Calu3 (cell line): ENCODE measurements around the gene OR10V1. TPM values are rescaled to one million over a fixed set of nuclear protein-coding genes. Genes with fewer than 3 reads are reported as not detected.
"Not testable (repeated sequence)": the region's sequence is repeated elsewhere in the genome, so short reads cannot be mapped to it uniquely, and the experiment has no call there.

Experiments
- BruUV-seq: library from RNA; stranded (reverse); fragments of 400-500 nt; replicated peaks from 2 replicates; lab custom pipeline; 2021; lab: Mats Ljungman, UMichigan
- CTCF ChIA-PET: fragments of 300-600 bp; sonication (Branson Sonifier 250); formaldehyde crosslinking; loops from one replicate; lab custom pipeline; 2022; ENCODE audit warnings: antibody characterized with exemption; lab: Charles Lee
- DNase-seq: peaks from one replicate; pipeline ENCODE4 v3.0.0; 2022
- H3K27ac Mint-ChIP-seq: one replicate; pipeline ENCODE4 v1.8.0; 2022; ENCODE audit warnings: mixed read lengths; ENCODE audit not compliant: unreplicated experiment
- H3K27me3 Mint-ChIP-seq: one replicate; pipeline ENCODE4 v1.8.0; 2022; ENCODE audit warnings: mixed read lengths; ENCODE audit not compliant: unreplicated experiment
- H3K36me3 Mint-ChIP-seq: one replicate; pipeline ENCODE4 v1.8.0; 2022; ENCODE audit warnings: mild to moderate bottlenecking, moderate library complexity, mixed read lengths; ENCODE audit not compliant: insufficient read depth, unreplicated experiment
- H3K4me1 Mint-ChIP-seq: one replicate; pipeline ENCODE4 v1.8.0; 2022; ENCODE audit warnings: mild to moderate bottlenecking, low read depth, mixed read lengths; ENCODE audit not compliant: unreplicated experiment
- H3K4me3 Mint-ChIP-seq: one replicate; pipeline ENCODE4 v1.8.0; 2022; ENCODE audit warnings: mild to moderate bottlenecking, low read depth, moderate library complexity, mixed read lengths; ENCODE audit not compliant: unreplicated experiment
- H3K9me3 Mint-ChIP-seq: one replicate; pipeline ENCODE4 v1.8.0; 2022; ENCODE audit warnings: low read depth, mixed read lengths; ENCODE audit not compliant: unreplicated experiment
- CTCF ChIP-seq: fragments of 200-600 bp; IDR thresholded peaks from one replicate; pipeline ENCODE4 v1.8.0; 2022; ENCODE audit warnings: antibody characterized with exemption; ENCODE audit not compliant: unreplicated experiment
- intact Hi-C: fragments of 100-400 bp; cut with micrococcal nuclease; formaldehyde crosslinking; loops from one replicate; pipeline ENCODE4 v1.10.0; 2022; ENCODE audit not compliant: unreplicated experiment
- total RNA-seq: library from RNA; stranded (reverse); gene quantifications from 2 replicates; pipeline ENCODE4 v1.2.3, GENCODE V29; 2022

OR10V1 gene
- total RNA-seq, 1 experiment from 2014 or later = not detected

- no peak overlapping the region for H3K4me3 Mint-ChIP-seq
- DNase-seq = no peak
- no peaks in the 10 kb centered on the region for H3K36me3 Mint-ChIP-seq
- H3K4me1 Mint-ChIP-seq = peaks cover 20% of the 10 kb centered on the region
- no peaks in the 10 kb centered on the region for H3K27me3 Mint-ChIP-seq
- BruUV-seq = no TSS peak
- intact Hi-C loops = no loop called here
- H3K9me3 Mint-ChIP-seq = no peaks in the 10 kb centered on the region
- TF ChIP-seq CTCF = no peak
- CTCF ChIA-PET = no interaction called here
- no peak overlapping the region for H3K27ac Mint-ChIP-seq
Measured at GRCh38 chr11:59705294-59705693, 8.4 kb downstream of the OR10V1 start.

- DNase-seq, intact Hi-C loops, H3K4me3 Mint-ChIP-seq, H3K36me3 Mint-ChIP-seq, H3K27me3 Mint-ChIP-seq, H3K27ac Mint-ChIP-seq, H3K9me3 Mint-ChIP-seq, BruUV-seq, CTCF ChIA-PET: not testable (repeated sequence)
- H3K4me1 Mint-ChIP-seq = peaks cover 20% of the 10 kb centered on the region
Measured at GRCh38 chr11:59703515-59703914, 10.1 kb downstream of the OR10V1 start.

GRCh38 chr11:59700157-59700556, 13.5 kb downstream of the OR10V1 start:
- H3K4me3 Mint-ChIP-seq, H3K9me3 Mint-ChIP-seq, DNase-seq, intact Hi-C loops, BruUV-seq, CTCF ChIA-PET, H3K36me3 Mint-ChIP-seq, H3K27me3 Mint-ChIP-seq, H3K4me1 Mint-ChIP-seq, H3K27ac Mint-ChIP-seq: not testable (repeated sequence)

GRCh38 chr11:59698506-59698905, 15.1 kb downstream of the OR10V1 start:
- Mint-ChIP-seq H3K9me3 (peaks cover 5% of the 10 kb centered on the region), H3K4me3 (no peak overlapping the region), H3K36me3 (no peaks in the 10 kb centered on the region), H3K27me3 (peaks cover 9% of the 10 kb centered on the region), H3K27ac (no peak overlapping the region), H3K4me1 (no peaks in the 10 kb centered on the region)
- CTCF ChIA-PET = interaction anchor here (0.7 kb wide), 1 partner anchor 426 kb away, joined by 3 read pairs; no protein-coding TSS in a partner anchor
- intact Hi-C loops = no loop called here
- DNase-seq = no peak
- no TSS peak for BruUV-seq
- no peak for TF ChIP-seq CTCF

GRCh38 chr11:59692915-59693314, 20.7 kb downstream of the OR10V1 start:
- peaks cover 27% of the 10 kb centered on the region for H3K27me3 Mint-ChIP-seq
- BruUV-seq = no TSS peak
- H3K4me1 Mint-ChIP-seq = peaks cover 8% of the 10 kb centered on the region
- H3K36me3 Mint-ChIP-seq = no peaks in the 10 kb centered on the region
- H3K4me3 Mint-ChIP-seq = no peak overlapping the region
- no peak for DNase-seq
- CTCF ChIA-PET = no interaction called here
- intact Hi-C loops = no loop called here
- H3K27ac Mint-ChIP-seq = no peak overlapping the region
- no peak for TF ChIP-seq CTCF
- H3K9me3 Mint-ChIP-seq = peaks cover 11% of the 10 kb centered on the region
